ENCODE measurements around the gene SKAP1. TPM values are rescaled to one million over a fixed set of nuclear protein-coding genes. Genes with fewer than 3 reads are reported as not detected.

SKAP1 gene
- total and polyA plus RNA-seq, 2 experiments from 2014 or later: 0.27 TPM; not detected in 1

DNA sequence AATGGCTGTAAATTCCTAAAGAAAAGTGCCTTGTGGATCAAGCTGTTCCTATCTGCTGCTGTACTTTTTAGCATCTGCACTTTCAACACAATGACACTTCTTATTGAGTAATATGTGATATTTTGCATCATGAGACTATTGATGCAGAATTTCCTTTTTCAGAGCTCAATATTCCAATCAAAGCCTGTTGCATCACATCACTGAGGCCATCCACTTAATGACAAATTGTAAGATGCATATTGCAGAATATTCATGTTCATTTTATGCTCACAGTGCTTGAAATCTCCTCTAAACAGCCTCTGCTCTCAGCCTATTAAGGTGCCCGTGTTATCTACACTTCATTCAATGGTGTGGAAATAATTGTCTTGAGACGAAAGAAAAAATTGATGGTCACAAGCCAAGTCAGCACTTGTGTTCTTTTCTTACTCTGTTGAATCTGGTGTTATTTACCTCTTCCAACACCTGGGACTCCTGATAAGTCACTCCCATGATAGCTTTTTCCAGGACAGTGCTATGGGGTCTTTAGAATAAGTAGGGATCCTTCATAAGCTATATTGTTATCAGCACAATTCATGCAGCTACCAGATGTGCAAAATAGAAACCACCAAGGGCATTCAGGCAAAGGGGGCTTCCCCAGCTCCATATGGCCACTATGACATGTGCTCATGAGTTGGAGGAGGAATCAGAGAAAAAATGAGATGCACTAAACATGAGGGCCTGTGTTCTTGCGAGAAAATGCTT, 9.3 kb upstream of the SKAP1 start:
- Mint-ChIP-seq H3K4me1 (no peaks in the 10 kb centered on the region), H3K36me3 (ENCODE audit: low read depth) (no peaks in the 10 kb centered on the region), H3K27me3 (ENCODE audit: insufficient read depth, low read depth, poor library complexity) (peaks cover 9% of the 10 kb centered on the region), H3K4me3 (no peak overlapping the region), H3K9me3 (no peaks in the 10 kb centered on the region), H3K27ac (no peak overlapping the region)
- Histone ChIP-seq H4K20me1 (replicated peaks; ENCODE audit: insufficient read depth) (no peaks in the 10 kb centered on the region), H3K4me2 (no peak overlapping the region), H3F3A (replicated peaks; ENCODE audit: low read depth) (no peaks in the 10 kb centered on the region), H3K4me1 (ENCODE audit: insufficient read depth) (no peaks in the 10 kb centered on the region), H3K27ac (ENCODE audit: low read depth) (no peak overlapping the region), H3K79me2 (replicated peaks; ENCODE audit: insufficient read depth) (no peaks in the 10 kb centered on the region), H3K4me3 (no peak overlapping the region), H2AFZ (no peak overlapping the region), H3K27me3 (ENCODE audit: insufficient read depth) (0 out of 2 replicates have a peak, but pooled peaks cover 5% of the 10 kb centered on the region), H3K36me3 (ENCODE audit: insufficient read depth) (no peaks in the 10 kb centered on the region), H3K9me2 (ENCODE audit: insufficient read depth) (peaks cover 7% of the 10 kb centered on the region)
- no peak for TF ChIP-seq EZH2phosphoT487 (IDR thresholded peaks at IDR 0.05; ENCODE audit: unreplicated experiment)
- TF ChIP-seq ZNF331 (CRISPR knock-in tag; IDR thresholded peaks at IDR 0.05; ENCODE audit: low read depth): no peak
- no peak for TF ChIP-seq POLR2AphosphoS5 (IDR thresholded peaks at IDR 0.05; ENCODE audit: low read depth)
- TF ChIP-seq EZH2 (IDR thresholded peaks at IDR 0.05; ENCODE audit: low read depth, unreplicated experiment): no peak
- TF ChIP-seq, protein P1, sequence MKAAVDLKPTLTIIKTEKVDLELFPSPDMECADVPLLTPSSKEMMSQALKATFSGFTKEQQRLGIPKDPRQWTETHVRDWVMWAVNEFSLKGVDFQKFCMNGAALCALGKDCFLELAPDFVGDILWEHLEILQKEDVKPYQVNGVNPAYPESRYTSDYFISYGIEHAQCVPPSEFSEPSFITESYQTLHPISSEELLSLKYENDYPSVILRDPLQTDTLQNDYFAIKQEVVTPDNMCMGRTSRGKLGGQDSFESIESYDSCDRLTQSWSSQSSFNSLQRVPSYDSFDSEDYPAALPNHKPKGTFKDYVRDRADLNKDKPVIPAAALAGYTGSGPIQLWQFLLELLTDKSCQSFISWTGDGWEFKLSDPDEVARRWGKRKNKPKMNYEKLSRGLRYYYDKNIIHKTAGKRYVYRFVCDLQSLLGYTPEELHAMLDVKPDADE (IDR thresholded peaks at IDR 0.05): no peak
- TF ChIP-seq NANOG (IDR thresholded peaks at IDR 0.05; ENCODE audit: borderline replicate concordance): no peak
- TF ChIP-seq JUNB (IDR thresholded peaks at IDR 0.05; ENCODE audit: unreplicated experiment): no peak
- TF ChIP-seq, protein P2, sequence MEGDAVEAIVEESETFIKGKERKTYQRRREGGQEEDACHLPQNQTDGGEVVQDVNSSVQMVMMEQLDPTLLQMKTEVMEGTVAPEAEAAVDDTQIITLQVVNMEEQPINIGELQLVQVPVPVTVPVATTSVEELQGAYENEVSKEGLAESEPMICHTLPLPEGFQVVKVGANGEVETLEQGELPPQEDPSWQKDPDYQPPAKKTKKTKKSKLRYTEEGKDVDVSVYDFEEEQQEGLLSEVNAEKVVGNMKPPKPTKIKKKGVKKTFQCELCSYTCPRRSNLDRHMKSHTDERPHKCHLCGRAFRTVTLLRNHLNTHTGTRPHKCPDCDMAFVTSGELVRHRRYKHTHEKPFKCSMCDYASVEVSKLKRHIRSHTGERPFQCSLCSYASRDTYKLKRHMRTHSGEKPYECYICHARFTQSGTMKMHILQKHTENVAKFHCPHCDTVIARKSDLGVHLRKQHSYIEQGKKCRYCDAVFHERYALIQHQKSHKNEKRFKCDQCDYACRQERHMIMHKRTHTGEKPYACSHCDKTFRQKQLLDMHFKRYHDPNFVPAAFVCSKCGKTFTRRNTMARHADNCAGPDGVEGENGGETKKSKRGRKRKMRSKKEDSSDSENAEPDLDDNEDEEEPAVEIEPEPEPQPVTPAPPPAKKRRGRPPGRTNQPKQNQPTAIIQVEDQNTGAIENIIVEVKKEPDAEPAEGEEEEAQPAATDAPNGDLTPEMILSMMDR (conservative IDR thresholded peaks at IDR 0.05; ENCODE audit: low read depth in 2 of 2): no peak
- TF ChIP-seq, protein P3, sequence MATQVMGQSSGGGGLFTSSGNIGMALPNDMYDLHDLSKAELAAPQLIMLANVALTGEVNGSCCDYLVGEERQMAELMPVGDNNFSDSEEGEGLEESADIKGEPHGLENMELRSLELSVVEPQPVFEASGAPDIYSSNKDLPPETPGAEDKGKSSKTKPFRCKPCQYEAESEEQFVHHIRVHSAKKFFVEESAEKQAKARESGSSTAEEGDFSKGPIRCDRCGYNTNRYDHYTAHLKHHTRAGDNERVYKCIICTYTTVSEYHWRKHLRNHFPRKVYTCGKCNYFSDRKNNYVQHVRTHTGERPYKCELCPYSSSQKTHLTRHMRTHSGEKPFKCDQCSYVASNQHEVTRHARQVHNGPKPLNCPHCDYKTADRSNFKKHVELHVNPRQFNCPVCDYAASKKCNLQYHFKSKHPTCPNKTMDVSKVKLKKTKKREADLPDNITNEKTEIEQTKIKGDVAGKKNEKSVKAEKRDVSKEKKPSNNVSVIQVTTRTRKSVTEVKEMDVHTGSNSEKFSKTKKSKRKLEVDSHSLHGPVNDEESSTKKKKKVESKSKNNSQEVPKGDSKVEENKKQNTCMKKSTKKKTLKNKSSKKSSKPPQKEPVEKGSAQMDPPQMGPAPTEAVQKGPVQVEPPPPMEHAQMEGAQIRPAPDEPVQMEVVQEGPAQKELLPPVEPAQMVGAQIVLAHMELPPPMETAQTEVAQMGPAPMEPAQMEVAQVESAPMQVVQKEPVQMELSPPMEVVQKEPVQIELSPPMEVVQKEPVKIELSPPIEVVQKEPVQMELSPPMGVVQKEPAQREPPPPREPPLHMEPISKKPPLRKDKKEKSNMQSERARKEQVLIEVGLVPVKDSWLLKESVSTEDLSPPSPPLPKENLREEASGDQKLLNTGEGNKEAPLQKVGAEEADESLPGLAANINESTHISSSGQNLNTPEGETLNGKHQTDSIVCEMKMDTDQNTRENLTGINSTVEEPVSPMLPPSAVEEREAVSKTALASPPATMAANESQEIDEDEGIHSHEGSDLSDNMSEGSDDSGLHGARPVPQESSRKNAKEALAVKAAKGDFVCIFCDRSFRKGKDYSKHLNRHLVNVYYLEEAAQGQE (IDR thresholded peaks at IDR 0.05; ENCODE audit: unreplicated experiment): no peak
- no peak for TF ChIP-seq ZNF114 (CRISPR knock-in tag; IDR thresholded peaks at IDR 0.05)
- TF ChIP-seq CREB1 (CRISPR knock-in tag; IDR thresholded peaks at IDR 0.05; ENCODE audit: low read depth): no peak
- TF ChIP-seq STAT1 (IDR thresholded peaks at IDR 0.05; ENCODE audit: unreplicated experiment): no peak
- TF ChIP-seq, protein P4, sequence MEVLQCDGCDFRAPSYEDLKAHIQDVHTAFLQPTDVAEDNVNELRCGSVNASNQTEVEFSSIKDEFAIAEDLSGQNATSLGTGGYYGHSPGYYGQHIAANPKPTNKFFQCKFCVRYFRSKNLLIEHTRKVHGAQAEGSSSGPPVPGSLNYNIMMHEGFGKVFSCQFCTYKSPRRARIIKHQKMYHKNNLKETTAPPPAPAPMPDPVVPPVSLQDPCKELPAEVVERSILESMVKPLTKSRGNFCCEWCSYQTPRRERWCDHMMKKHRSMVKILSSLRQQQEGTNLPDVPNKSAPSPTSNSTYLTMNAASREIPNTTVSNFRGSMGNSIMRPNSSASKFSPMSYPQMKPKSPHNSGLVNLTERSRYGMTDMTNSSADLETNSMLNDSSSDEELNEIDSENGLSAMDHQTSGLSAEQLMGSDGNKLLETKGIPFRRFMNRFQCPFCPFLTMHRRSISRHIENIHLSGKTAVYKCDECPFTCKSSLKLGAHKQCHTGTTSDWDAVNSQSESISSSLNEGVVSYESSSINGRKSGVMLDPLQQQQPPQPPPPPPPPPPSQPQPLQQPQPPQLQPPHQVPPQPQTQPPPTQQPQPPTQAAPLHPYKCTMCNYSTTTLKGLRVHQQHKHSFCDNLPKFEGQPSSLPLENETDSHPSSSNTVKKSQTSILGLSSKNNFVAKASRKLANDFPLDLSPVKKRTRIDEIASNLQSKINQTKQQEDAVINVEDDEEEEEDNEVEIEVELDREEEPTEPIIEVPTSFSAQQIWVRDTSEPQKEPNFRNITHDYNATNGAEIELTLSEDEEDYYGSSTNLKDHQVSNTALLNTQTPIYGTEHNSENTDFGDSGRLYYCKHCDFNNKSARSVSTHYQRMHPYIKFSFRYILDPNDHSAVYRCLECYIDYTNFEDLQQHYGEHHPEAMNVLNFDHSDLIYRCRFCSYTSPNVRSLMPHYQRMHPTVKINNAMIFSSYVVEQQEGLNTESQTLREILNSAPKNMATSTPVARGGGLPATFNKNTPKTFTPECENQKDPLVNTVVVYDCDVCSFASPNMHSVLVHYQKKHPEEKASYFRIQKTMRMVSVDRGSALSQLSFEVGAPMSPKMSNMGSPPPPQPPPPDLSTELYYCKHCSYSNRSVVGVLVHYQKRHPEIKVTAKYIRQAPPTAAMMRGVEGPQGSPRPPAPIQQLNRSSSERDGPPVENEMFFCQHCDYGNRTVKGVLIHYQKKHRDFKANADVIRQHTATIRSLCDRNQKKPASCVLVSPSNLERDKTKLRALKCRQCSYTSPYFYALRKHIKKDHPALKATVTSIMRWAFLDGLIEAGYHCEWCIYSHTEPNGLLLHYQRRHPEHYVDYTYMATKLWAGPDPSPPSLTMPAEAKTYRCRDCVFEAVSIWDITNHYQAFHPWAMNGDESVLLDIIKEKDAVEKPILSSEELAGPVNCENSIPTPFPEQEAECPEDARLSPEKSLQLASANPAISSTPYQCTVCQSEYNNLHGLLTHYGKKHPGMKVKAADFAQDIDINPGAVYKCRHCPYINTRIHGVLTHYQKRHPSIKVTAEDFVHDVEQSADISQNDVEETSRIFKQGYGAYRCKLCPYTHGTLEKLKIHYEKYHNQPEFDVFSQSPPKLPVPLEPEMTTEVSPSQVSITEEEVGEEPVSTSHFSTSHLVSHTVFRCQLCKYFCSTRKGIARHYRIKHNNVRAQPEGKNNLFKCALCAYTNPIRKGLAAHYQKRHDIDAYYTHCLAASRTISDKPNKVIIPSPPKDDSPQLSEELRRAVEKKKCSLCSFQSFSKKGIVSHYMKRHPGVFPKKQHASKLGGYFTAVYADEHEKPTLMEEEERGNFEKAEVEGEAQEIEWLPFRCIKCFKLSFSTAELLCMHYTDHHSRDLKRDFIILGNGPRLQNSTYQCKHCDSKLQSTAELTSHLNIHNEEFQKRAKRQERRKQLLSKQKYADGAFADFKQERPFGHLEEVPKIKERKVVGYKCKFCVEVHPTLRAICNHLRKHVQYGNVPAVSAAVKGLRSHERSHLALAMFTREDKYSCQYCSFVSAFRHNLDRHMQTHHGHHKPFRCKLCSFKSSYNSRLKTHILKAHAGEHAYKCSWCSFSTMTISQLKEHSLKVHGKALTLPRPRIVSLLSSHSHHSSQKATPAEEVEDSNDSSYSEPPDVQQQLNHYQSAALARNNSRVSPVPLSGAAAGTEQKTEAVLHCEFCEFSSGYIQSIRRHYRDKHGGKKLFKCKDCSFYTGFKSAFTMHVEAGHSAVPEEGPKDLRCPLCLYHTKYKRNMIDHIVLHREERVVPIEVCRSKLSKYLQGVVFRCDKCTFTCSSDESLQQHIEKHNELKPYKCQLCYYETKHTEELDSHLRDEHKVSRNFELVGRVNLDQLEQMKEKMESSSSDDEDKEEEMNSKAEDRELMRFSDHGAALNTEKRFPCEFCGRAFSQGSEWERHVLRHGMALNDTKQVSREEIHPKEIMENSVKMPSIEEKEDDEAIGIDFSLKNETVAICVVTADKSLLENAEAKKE (CRISPR knock-in tag; IDR thresholded peaks at IDR 0.05): no peak
- DNase-seq (ENCODE audit: low spot score) (no peak), ATAC-seq (no peak)

All from GM23338 (cell line).